GM10847 (cell line): ENCODE measurements around the gene PIGU.

ENCODE experiments used
- POLR2A ChIP-seq: IDR thresholded peaks from 2 replicates; pipeline ENCODE4 v1.6.1; 2011; ENCODE audit not compliant: insufficient read length; ENCODE audit errors: extremely low read depth

The PIGU gene

DNA sequence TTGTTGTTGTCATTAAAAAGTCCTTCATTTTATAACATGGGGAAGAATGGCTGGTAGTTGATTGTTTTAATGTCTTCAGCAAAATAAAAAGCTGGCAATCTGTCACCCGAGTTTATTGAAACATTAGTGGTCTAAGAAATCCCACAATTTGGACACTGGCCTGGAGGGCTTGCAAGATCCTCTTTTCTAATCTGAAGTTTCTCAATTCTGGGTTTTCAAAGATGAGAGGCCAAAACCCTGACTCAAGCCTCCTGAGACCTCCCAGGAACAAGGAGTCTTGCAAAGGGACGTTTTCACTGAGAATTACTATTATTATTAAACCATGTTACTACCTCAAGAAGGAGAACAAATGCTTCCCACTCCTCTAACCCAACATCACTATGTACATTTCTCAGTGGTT is 98.9 kb downstream of the PIGU start:
- TF ChIP-seq POLR2A = no peak

DNA sequence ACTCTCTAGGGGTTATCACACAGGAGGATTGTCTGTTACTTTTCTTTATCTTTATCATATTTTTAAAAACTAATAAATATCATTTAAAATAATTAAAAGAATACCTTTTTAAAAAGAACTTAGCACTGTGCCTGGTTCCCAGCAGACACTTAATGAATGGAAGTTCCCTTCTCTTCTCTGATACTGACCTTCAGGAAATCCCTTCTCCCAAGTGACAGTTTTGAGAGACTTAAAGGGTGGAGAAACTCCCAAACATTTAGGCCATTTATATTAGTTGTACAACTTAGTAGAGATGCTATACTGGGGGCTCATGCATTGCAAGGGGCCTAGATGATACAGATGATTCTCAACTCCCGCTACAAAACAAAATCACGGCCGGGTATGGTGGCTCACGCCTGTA is 99.8 kb downstream of the PIGU start:
- no peak for TF ChIP-seq POLR2A

DNA sequence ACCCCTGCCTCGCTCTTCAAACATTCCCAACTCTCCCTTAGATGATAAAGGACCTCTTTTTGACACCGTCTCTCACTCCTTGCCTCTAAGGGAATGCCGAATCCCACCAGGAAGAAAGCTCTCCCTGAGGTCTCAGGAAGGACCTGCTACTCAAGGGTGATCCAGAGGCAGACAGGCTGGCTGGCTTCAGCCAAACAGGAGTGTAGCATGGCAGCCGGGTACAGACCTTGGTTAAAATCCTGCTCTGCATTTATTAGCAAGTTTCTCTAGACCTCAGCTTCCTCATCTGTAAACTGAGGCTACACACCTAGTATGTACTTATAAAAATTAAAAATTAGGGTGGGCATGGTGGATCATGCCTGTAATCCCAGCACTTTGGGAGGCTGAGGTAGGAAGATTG is 101.1 kb downstream of the PIGU start:
- no peak for TF ChIP-seq POLR2A

- no peak for TF ChIP-seq POLR2A
These were observed 101.6 kb downstream of the PIGU start for GRCh38 chr20:34575271-34575670.

DNA sequence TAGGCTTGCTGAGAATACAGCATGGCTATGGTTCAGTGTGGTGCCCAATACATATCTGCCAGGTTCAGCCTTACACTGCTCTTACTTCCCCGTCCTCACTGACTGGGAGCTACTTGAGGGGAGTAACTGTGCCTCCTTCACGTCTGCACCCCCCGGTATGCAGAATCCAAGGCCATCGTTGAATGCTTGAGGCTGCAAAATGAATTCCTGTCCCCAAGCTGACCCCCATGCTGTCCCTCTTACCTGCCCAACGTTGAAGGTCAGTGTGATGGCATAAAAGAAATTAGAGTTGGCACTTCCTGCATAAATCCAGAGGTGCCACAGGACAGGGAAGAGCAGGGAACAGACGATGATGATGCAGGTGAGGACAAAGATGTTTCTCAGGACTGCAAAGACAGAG is 102.0 kb downstream of the PIGU start:
- no peak for TF ChIP-seq POLR2A

DNA sequence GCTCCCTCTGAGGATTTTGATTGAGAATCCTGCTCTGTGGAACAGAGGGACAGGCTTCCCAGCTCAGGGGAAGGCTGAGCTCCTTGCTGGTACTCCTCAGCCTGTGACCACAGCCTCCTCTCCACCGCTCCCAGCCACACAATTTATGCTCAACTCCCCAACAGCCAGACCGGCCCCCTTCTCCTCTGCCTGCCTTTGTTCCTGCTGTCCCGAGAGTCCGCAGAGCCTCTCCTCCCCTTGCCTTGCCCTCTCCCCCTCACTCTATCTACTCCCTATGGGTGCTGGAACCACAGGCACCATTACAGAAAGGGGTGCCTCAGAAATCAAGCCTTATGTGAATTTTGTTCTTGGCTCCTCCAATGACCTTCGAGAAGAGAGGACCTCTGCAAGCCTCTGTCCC is 102.5 kb downstream of the PIGU start:
- no peak for TF ChIP-seq POLR2A

DNA sequence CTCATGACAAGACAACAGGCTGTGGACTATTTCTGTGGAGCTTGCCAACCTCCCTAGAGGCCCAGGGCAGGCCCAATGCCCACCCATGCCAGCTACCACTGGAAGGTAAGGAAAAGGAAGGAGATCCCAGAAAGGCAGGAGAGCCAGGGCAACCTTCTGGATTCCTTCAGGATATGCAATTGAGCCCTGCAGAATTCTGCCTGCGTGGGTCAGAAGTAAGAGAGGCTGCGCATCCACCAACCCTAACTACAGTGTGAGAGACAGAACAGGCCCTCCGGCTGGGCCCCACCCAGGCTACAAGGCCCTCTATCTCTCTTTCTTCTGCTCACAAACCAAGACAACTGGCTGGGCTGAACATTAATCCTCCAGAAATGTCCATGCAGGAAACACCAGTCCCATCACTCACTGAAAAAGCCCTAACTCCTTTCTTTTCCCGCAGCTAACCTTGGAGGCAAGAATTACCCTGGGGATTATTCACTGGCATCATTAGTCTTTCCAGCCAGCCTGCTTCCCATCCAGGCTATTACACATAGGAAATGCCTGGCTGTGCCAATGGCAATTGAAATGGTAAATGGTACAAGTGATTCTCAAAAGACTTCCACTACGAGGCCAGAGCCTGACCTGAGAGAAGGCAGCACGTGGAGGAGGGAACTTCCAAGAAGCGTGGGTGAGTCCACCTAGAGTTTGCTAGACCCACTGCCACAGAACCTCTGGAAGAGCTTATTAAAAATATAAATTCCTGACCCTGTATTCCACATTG is 103.2 kb downstream of the PIGU start:
- no peak for TF ChIP-seq POLR2A

GRCh38 chr20:34571753-34572152 is 105.1 kb downstream of the PIGU start:
- no peak for TF ChIP-seq POLR2A

GRCh38 chr20:34570859-34571306 is 106.0 kb downstream of the PIGU start:
- no peak for TF ChIP-seq POLR2A

GRCh38 chr20:34569598-34569997 is 107.3 kb downstream of the PIGU start:
- no peak for TF ChIP-seq POLR2A

DNA sequence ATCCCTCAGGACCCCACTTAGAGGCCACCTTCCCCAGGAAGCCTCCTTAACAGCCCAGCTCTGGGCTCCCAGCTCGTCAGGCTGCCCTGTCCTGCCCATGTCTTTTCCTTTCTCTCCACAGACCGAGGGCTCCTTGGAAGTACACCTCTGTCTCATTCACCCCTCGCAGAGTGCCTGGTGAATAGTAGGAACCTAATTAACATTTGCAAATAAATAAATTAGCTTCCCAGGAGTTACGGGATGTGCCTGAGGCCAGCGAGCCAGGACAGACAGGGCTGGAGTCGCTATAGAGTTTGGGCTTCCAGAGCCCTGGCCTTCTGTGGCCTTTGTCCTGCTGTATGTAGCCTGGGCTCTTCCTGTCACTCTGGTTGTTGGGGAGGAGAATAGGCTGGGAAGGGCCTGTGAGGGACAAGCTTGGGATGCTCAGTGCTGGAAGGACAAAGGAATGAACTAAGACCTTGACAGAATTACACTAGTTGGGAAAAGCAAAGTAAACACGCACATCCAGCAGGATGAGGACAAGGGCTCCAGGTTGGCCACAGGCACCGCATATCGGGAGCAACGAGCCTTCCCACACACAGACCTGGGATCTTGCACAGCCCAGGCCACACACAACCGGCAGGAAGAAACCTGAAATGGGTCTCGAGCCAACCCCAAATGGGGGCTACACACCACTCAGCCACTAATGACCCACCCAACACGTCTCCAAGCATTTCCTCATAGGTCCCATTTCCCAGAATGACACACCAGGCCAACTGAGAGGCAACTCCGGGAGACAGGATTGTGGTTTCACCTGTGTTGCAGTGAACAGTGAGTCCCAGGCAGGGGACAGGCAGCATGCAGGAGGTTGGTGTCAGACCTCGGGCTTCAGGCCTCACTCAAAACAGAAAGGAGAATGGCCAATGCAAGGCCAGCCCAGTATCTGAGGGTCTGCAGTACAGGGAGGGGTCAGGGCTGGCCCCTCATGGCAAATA is 108.7 kb downstream of the PIGU start:
- TF ChIP-seq POLR2A = no peak

GRCh38 chr20:34566978-34567891 is 109.7 kb downstream of the PIGU start:
- no peak for TF ChIP-seq POLR2A

- TF ChIP-seq POLR2A = no peak
These were observed 112.1 kb downstream of the PIGU start for GRCh38 chr20:34564833-34565232.

- TF ChIP-seq POLR2A = no peak
These were observed 114.3 kb downstream of the PIGU start for GRCh38 chr20:34562641-34563040.

DNA sequence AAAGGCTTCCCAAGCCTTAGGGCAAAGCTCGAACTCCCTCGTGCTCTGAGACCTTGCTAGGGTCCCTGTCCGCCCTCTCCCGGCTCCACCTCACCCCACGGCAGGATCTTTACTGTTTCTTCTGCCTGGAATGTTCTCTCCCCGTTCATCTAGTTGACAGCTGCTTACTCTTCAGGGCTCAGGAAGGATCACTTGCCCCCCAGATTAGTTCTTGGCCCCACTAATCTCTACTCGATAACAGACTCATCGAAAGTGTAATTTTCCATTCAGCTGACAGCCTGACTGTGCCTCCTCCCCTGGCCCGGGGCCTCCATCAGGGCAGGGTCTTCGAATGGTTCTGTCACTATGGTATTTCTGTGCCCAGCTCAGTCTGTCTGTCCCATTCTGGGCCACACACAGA is 115.2 kb downstream of the PIGU start:
- TF ChIP-seq POLR2A = no peak
